Tibial artery (tissue), 4 donors: Measurements from ENCODE around the gene FAM110D.
A peak's percentile ranks its signal among the peaks of the same experiment; 100 is the strongest.

Source experiments
- DNase-seq, 2 donors: peaks; one replicate each; pipeline ENCODE4 v3.0.0-alpha.2; 2019
- H3K27ac ChIP-seq, 2 donors: fragments of 200-600 bp; sonication (generic) in 1 of 2; 1 replicate in 1 of 2; 2 replicates in 1 of 2; pipeline ENCODE4 v1.5.1; 2018 to 2019; ENCODE audit warnings: mild to moderate bottlenecking in 1 of 2
- H3K27me3 ChIP-seq, 2 donors: fragments of 200-600 bp; sonication (generic) in 1 of 2; one replicate each; pipeline versions ENCODE4 v1.5.1 to v1.6.0; 2016 to 2019
- H3K36me3 ChIP-seq, 3 donors: fragments of 200-600 bp; sonication (generic) in 2 of 3; one replicate each; pipeline ENCODE4 v1.5.1; 2016 to 2019; ENCODE audit warnings: mild to moderate bottlenecking in 2 of 3
- H3K4me1 ChIP-seq, 4 donors: fragments of 200-600 bp; sonication (generic) in 2 of 4; 1 replicate in 3 of 4; 2 replicates in 1 of 4; pipeline ENCODE4 v1.5.1; 2016 to 2019
- H3K4me3 ChIP-seq, 2 donors: fragments of 200-600 bp; sonication (generic) in 1 of 2; 1 replicate in 1 of 2; 2 replicates in 1 of 2; pipeline ENCODE4 v1.5.1; 2018 to 2019; ENCODE audit warnings: mild to moderate bottlenecking in 2 of 2
- H3K9me3 ChIP-seq, 3 donors: fragments of 200-600 bp; sonication (generic) in 1 of 3; one replicate each; pipeline ENCODE4 v1.5.1; 2016 to 2019
- intact Hi-C: fragments of 100-400 bp; cut with DNase I; formaldehyde crosslinking; loops from one replicate; pipeline ENCODE4 v1.15.0; 2023; ENCODE audit warnings: low total_unique reads
- TF ChIP-seq, protein P1 (sequence below), 2 experiments: fragments of 200-600 bp in 1 of 2; fragments of 450-650 bp in 1 of 2; IDR thresholded peaks; one replicate each; pipeline ENCODE4 v1.5.1; 2017 to 2019; ENCODE audit warnings: antibody characterized with exemption in 2 of 2, mild to moderate bottlenecking in 1 of 2, moderate library complexity in 1 of 2

The FAM110D gene

DNA sequence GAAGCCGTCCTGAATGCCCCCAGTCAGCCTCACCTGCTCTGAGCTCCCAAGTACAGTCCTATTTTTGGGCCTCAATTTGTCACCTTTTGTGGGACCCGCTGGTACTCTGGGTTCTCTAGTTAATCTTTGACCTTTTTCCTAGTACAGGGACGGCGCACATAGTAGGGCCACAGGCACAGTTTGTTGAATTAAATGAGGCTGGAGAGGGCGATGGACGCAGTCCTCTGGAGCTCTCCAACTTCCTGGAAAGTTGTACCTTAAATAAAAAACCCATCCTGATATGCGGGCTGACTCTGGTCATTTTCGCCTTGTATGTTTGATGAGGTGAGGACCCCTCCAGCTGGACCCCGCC is 4.8 kb downstream of the FAM110D start:
- no peak for DNase-seq
- Histone ChIP-seq H3K36me3 (no peaks in the 10 kb centered on the region), H3K4me3 (peak overlapping the region; percentile 44 to 59), H3K27me3 (peaks cover 0 to 14% of the 10 kb centered on the region in 2 donors), H3K9me3 (no peaks in the 10 kb centered on the region), H3K4me1 (peaks cover 0 to 28% (median 20%) of the 10 kb centered on the region in 4 donors), H3K27ac (no peak overlapping the region)
- TF ChIP-seq, protein P1, sequence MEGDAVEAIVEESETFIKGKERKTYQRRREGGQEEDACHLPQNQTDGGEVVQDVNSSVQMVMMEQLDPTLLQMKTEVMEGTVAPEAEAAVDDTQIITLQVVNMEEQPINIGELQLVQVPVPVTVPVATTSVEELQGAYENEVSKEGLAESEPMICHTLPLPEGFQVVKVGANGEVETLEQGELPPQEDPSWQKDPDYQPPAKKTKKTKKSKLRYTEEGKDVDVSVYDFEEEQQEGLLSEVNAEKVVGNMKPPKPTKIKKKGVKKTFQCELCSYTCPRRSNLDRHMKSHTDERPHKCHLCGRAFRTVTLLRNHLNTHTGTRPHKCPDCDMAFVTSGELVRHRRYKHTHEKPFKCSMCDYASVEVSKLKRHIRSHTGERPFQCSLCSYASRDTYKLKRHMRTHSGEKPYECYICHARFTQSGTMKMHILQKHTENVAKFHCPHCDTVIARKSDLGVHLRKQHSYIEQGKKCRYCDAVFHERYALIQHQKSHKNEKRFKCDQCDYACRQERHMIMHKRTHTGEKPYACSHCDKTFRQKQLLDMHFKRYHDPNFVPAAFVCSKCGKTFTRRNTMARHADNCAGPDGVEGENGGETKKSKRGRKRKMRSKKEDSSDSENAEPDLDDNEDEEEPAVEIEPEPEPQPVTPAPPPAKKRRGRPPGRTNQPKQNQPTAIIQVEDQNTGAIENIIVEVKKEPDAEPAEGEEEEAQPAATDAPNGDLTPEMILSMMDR (IDR thresholded peaks at IDR 0.05), result no peak
- intact Hi-C loops, result loop anchor here (5.0 kb wide), 1 partner anchor 51 kb away; the partner anchor contains the start of gene PDIK1L

- Histone ChIP-seq H3K27me3 (peaks cover 0 to 10% of the 10 kb centered on the region in 2 donors), H3K36me3 (no peaks in the 10 kb centered on the region), H3K4me1 (peaks cover 0 to 28% (median 21%) of the 10 kb centered on the region in 4 donors), H3K4me3 (peak overlapping the region; percentile 44 to 59), H3K9me3 (no peaks in the 10 kb centered on the region), H3K27ac (peak overlapping the region; percentile 26 to 52)
- intact Hi-C loops, result loop anchor here (5.0 kb wide), 1 partner anchor 52 kb away; the partner anchor contains the start of gene PDIK1L
- TF ChIP-seq, protein P1 (IDR thresholded peaks at IDR 0.05), result peak; percentile 49 to 70
- no peak for DNase-seq
Observed at GRCh38 chr1:26164036-26164860, 5.4 kb downstream of the FAM110D start.

- H3K9me3 ChIP-seq, result no peaks in the 10 kb centered on the region
- intact Hi-C loops, result loop anchor here (5.0 kb wide), 1 partner anchor 53 kb away; the partner anchor contains the start of gene PDIK1L
- H3K4me3 ChIP-seq, result no peak overlapping the region
- no peaks in the 10 kb centered on the region for H3K36me3 ChIP-seq
- peaks cover 0 to 32% (median 23%) of the 10 kb centered on the region in 4 donors for H3K4me1 ChIP-seq
- TF ChIP-seq, protein P1 (IDR thresholded peaks at IDR 0.05), result no peak
- peak overlapping the region; percentile 26 to 52 for H3K27ac ChIP-seq
- peaks cover 0 to 6% of the 10 kb centered on the region in 2 donors for H3K27me3 ChIP-seq
- no peak for DNase-seq
Observed at GRCh38 chr1:26164861-26165842, 6.3 kb downstream of the FAM110D start.

GRCh38 chr1:26166719-26167281 is 7.9 kb downstream of the FAM110D start:
- Histone ChIP-seq H3K27ac (no peak overlapping the region), H3K4me3 (no peak overlapping the region), H3K27me3 (no peaks in the 10 kb centered on the region), H3K4me1 (peaks cover 0 to 38% (median 26%) of the 10 kb centered on the region in 4 donors), H3K36me3 (peaks cover 0 to 4% (median 0%) of the 10 kb centered on the region in 3 donors), H3K9me3 (no peaks in the 10 kb centered on the region)
- intact Hi-C loops, result no loop called here
- TF ChIP-seq, protein P1 (IDR thresholded peaks at IDR 0.05), result no peak
- DNase-seq, result no peak
